Measurements from ENCODE around the gene ZNF385D.
"Not testable (repeated sequence)": the region's sequence is repeated elsewhere in the genome, so short reads cannot be mapped to it uniquely, and the experiment has no call there.

ZNF385D gene

GRCh38 chr3:21441821-21442220, 309.2 kb downstream of the ZNF385D start:
- DNase-seq (ENCODE audit: low spot score), result no peak

GRCh38 chr3:21436835-21437234, 314.2 kb downstream of the ZNF385D start:
- no peak for DNase-seq (ENCODE audit: low spot score)

DNA sequence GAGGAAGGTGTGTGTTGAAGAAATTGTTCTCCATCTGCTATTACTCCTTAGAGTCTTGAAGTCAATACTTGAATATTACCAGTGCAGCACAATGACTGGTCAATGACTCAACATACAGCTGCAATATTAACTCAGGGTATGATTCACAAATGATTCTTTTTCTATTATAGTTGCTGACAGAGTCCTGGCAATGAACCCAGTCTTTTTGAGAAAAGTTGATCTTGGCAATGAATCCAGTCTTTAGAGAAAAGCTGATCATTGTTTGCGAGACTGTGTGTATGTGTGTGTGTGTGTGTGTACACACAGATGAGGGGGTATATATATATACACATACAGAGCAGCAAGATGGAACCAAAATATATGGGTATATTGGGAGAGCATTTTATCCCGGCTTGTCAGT, 315.1 kb downstream of the ZNF385D start:
- no peak for DNase-seq (ENCODE audit: low spot score)

- no peak for DNase-seq (ENCODE audit: low spot score)
These were observed 316.7 kb downstream of the ZNF385D start for GRCh38 chr3:21434310-21434709.

DNA sequence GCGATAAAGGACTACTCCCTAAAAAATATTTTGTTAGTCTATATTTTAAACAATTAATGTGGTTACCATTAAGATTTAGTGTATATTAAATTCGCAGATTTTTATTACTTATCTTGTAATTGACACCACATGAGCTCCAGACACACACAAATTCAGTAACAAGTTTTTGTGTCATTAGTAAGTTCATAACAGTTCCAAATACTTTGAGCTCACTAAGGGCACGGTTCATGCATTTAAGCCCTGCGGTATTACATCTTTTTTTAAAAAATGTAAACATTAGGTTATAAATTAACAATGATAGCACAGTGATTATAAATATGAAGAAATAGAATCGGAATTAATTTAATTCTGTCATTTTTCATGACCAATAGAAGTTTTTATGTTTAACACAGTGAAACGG, 317.3 kb downstream of the ZNF385D start:
- DNase-seq (ENCODE audit: low spot score), result no peak

DNA sequence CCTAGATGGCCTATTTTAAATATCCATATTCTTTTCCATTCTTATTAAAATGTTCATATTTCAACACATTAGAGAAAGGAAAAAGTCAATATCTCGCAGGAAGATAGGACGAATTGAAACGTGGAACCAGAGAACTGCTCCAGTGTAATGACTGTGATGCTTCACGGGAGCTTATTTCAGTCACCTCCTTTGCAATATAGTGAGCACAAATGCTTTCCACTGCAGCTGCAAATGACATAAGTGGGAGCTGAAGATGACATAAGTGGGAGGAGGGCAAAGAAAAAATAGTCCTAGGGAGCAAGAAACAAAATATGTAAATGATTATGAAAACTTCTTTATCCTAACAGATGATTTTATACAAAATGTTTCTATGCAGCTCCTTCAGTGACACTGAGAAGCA, 324.1 kb downstream of the ZNF385D start:
- DNase-seq (ENCODE audit: low spot score), result no peak

GRCh38 chr3:21425715-21426114, 325.3 kb downstream of the ZNF385D start:
- DNase-seq (ENCODE audit: low spot score), result no peak

- no peak for DNase-seq (ENCODE audit: low spot score)
These were observed 329.9 kb downstream of the ZNF385D start for GRCh38 chr3:21421096-21421495.

DNA sequence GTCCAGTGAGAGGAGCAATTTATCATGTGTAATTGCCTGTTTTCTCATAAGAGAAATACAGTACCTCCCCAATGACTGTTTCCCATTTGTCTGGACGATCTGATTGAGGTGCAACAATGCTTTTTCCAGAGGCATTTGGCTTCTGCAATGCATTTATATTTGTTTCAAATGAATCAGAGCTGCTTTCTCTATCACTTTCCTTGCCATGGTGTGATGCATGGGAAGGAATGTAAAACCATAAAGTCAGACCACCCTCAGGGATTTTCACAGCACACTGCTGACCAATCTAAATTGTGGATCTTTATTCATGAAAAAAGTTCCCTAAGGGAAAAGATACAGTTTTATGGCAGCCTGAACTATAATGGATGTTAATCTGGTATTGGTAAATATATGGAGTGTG, 333.0 kb downstream of the ZNF385D start:
- DNase-seq (ENCODE audit: low spot score), result no peak

- no peak for DNase-seq (ENCODE audit: low spot score)
These were observed 336.5 kb downstream of the ZNF385D start for GRCh38 chr3:21414506-21414905.

DNA sequence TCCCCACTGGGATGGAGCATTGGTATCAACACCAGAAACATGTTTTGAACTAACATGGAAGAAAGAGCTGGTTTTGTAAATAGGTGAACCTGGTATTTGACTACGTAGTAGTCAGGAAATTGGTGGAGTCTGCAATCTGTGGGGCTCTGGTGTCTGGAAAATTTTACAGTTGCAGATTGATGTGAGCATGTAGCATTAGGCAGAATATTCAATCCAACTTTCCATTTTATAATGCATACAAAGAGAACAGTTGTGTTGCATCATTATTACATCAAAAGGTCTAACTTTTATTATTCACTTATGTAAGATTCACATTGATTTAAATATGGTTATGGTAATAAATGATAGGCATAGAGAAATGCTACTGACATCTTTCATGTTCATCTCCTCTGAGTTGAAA, 340.0 kb downstream of the ZNF385D start:
- no peak for DNase-seq (ENCODE audit: low spot score)

- no peak for DNase-seq (ENCODE audit: low spot score)
These were observed 341.6 kb downstream of the ZNF385D start for GRCh38 chr3:21409401-21409800.

DNA sequence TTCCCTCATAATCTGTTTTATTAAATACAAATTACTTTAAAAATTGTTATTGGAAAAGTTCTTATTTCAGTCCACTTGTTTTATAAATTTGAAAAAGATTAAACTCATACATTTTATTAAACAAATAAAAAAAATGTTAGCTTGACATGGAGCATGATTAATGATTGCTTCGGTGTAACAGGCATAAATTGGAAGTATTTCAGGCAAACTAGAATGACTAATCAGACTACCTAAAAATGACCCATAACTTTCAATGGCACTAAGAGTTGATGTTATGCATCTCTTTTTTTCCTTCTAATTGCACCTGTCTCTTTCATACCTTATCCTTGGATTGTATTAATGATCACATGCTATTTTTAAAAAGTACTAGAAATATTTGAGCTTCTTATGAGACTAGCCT, 343.3 kb downstream of the ZNF385D start:
- DNase-seq (ENCODE audit: low spot score), result no peak

GRCh38 chr3:21405671-21406667, 345.0 kb downstream of the ZNF385D start:
- no peak for DNase-seq (ENCODE audit: low spot score)

GRCh38 chr3:21398461-21398860, 352.5 kb downstream of the ZNF385D start:
- no peak for DNase-seq (ENCODE audit: low spot score)

- DNase-seq (ENCODE audit: low spot score), result no peak
These were observed 357.2 kb downstream of the ZNF385D start for GRCh38 chr3:21393683-21394311.

DNA sequence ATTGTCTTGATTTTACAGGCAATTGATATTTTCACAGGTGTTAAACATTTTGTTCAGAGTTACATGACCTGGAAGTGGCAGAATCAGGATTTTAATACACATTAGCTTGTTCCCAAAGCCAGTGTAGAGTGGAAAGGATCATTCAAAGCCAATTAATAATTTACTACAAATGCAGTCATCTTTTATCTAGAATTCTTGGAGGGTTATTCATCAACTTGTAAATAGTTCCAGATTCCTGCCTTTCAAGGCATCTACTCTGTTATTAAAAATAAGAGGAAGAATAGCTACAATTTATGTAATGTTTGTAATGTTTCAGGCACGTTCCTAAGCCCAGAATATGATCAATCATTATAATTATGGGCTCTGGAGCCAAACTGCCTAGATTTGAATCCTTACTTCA, 358.5 kb downstream of the ZNF385D start:
- DNase-seq (ENCODE audit: low spot score), result no peak

DNA sequence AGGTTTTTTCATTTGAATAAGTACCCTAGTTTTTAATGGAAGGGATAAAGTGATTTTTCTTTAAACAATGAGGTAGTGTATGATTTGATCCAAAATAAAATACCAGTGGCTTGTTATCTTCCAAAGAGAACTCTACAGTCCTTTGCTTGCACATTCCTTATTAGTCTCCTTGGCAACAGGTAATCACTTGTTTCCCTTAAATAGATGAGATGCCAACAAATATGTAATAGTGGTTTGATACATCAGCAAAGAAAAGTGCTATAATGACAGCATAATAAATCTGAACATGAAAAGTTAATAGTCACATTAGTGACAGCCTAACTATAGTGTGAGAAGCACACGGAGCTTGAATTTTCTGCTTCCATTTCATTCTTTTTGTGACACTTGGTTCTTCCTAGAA, 360.2 kb downstream of the ZNF385D start:
- DNase-seq (ENCODE audit: low spot score), result no peak

- DNase-seq (ENCODE audit: low spot score), result no peak
These were observed 360.9 kb downstream of the ZNF385D start for GRCh38 chr3:21390136-21390535.

- not testable (repeated sequence) for DNase-seq (ENCODE audit: low spot score)
These were observed 363.7 kb downstream of the ZNF385D start for GRCh38 chr3:21387142-21387826.

GRCh38 chr3:21378036-21378435, 373.0 kb downstream of the ZNF385D start:
- not testable (repeated sequence) for DNase-seq (ENCODE audit: low spot score)

- no peak for DNase-seq (ENCODE audit: low spot score)
These were observed 373.8 kb downstream of the ZNF385D start for GRCh38 chr3:21377071-21377769.

Data from hematopoietic multipotent progenitor cell treated with erythropoietin and hydrocortisone succinate and interleukin-3 and kit ligand, for 17 days (in vitro differentiated cells).